ENCODE measurements around the gene FRMD4A. TPM values are rescaled to one million over a fixed set of nuclear protein-coding genes. Genes with fewer than 3 reads are reported as not detected.

The FRMD4A gene
- total RNA-seq, 1 experiment from 2014 or later: 19.6 TPM

- Mint-ChIP-seq H3K4me3 (no peak overlapping the region), H3K9me3 (no peaks in the 10 kb centered on the region; a peak in 1 of 5 replicates), H3K27me3 (ENCODE audit: low read depth) (peaks cover 2% of the 10 kb centered on the region; the same call in 1 of the 2 replicates), H3K4me1 (peaks cover 16 to 19% of the 10 kb centered on the region in 2 experiments), H3K27ac (peak overlapping the region in 2 of 3 experiments; percentile 6 to 99; a peak in 3 of 7 replicates), H3K36me3 (ENCODE audit: insufficient read depth in 1 of 3, low read depth in 3 of 3) (no peaks in the 10 kb centered on the region)
- no peaks in the 10 kb centered on the region for H3K27me3 ChIP-seq (ENCODE audit: insufficient read depth, low read length)
- H2BK15ac ChIP-seq (ENCODE audit: low read depth, low read length): no peak overlapping the region
- no peaks in the 10 kb centered on the region for H3K23me2 ChIP-seq (ENCODE audit: insufficient read length, low read depth, low read length, poor library complexity, severe bottlenecking)
- H3K79me1 ChIP-seq (ENCODE audit: insufficient read depth, low read depth, low read length, poor library complexity, severe bottlenecking): no peaks in the 10 kb centered on the region
- H2AK5ac ChIP-seq (ENCODE audit: insufficient read length, low read length): no peak overlapping the region
- no peak overlapping the region for H3K14ac ChIP-seq (ENCODE audit: insufficient read depth, low read length)
- H2BK5ac ChIP-seq (ENCODE audit: insufficient read length, low read length): no peak overlapping the region
- no peak overlapping the region for H2BK20ac ChIP-seq (ENCODE audit: low read depth, low read length, poor library complexity, severe bottlenecking)
- no peak overlapping the region for H3K18ac ChIP-seq (ENCODE audit: insufficient read length, low read depth, low read length)
- no peak overlapping the region for H2BK12ac ChIP-seq (ENCODE audit: insufficient read length, low read depth, low read length)
- no peak for DNase-seq
- H4K8ac ChIP-seq (replicated peaks; ENCODE audit: insufficient read length, low read depth, low read length): no peak overlapping the region
- H3K4me2 ChIP-seq (ENCODE audit: insufficient read depth, insufficient read length, low read length): no peak overlapping the region
- H3K79me2 ChIP-seq (ENCODE audit: insufficient read depth, low read length): no peaks in the 10 kb centered on the region
- no peak overlapping the region for H4K91ac ChIP-seq (ENCODE audit: insufficient read length, low read depth, low read length)
- H3K4ac ChIP-seq (ENCODE audit: low read depth, low read length): no peak overlapping the region
- no peak overlapping the region for H3T11ph ChIP-seq (ENCODE audit: low read length)
- no peak overlapping the region for H3K56ac ChIP-seq (ENCODE audit: insufficient read length, low read depth, low read length)
- TF ChIP-seq CTCF (conservative IDR thresholded peaks at IDR 0.05): peak; percentile 76
- no peaks in the 10 kb centered on the region for H3K9me3 ChIP-seq (ENCODE audit: control insufficient read depth, low read depth, low read length)
- no peak overlapping the region for H2AFZ ChIP-seq (ENCODE audit: low read length)
- no peak overlapping the region for H3K27ac ChIP-seq (ENCODE audit: insufficient read length, low read depth, low read length)
- H2BK120ac ChIP-seq (ENCODE audit: low read depth, low read length, poor library complexity, severe bottlenecking): no peak overlapping the region
- WGBS (ENCODE audit: extremely low coverage, insufficient read length, low lambda C conversion rate): no CpG with 5 or more reads among the region's 6 CpGs
- H3K9ac ChIP-seq (ENCODE audit: extremely low read depth, insufficient read length, low read length): no peak overlapping the region
- no peak overlapping the region for H3K23ac ChIP-seq (ENCODE audit: insufficient read length, low read depth, low read length)
- no peaks in the 10 kb centered on the region for H4K20me1 ChIP-seq (ENCODE audit: control insufficient read depth, insufficient read depth, insufficient read length)
- no peaks in the 10 kb centered on the region for H3K4me1 ChIP-seq (ENCODE audit: insufficient read depth, low read length)
- no peak overlapping the region for H4K5ac ChIP-seq (ENCODE audit: insufficient read length, low read depth, low read length)
Observed at GRCh38 chr10:14186245-14186644, 144.5 kb downstream of the FRMD4A start.

All from H9 (cell line).